Adipose tissue (tissue), 3 donors: ENCODE measurements around the gene GZMM. TPM values are rescaled to one million over a fixed set of nuclear protein-coding genes. Genes with fewer than 3 reads are reported as not detected.

Experiments
- H3K27ac ChIP-seq: one replicate; pipeline ENCODE4 v1.5.1; 2013; ENCODE audit warnings: low read depth, low read length
- WGBS, 3 donors: extraction: QIAGEN DNeasy Blood & Tissue Kit; methylation state at CpG; one replicate each; pipeline ENCODE4 v1.1.7; 2013; 5-methylcytosine and 5-hydroxymethylcytosine counted together
- polyA plus RNA-seq, 3 donors: library from polyadenylated mRNA; stranded (reverse); fragments of 200-250 nt; gene quantifications; one replicate each; pipeline ENCODE4 v1.2.3, GENCODE V29; 2013
- donor health status: healthy with polysubstance abuse.
- donor health status: Bipolar disorder and iron deficiency.
- donor health status: healthy.

Gene GZMM
- polyA plus RNA-seq, 3 donors = 0.63 to 2.5 (median 0.79) TPM

GRCh38 chr19:588741-589692 lies 45.2 kb downstream of the GZMM start:
- 15 to 21% (median 15%) methylated on average over 50 to 54 of the region's 54 CpGs for WGBS, 3 donors
- no peak overlapping the region for H3K27ac ChIP-seq

GRCh38 chr19:589693-590395 lies 46.0 kb downstream of the GZMM start, which contains the start of gene HCN2:
Gene HCN2, plus strand, starts transcription at chr19:589881. Its CDS starts 65 bp downstream, at chr19:589946.
- 1% methylated on average over 34 to 92 of the region's 132 CpGs for WGBS, 3 donors
- H3K27ac ChIP-seq = no peak within 1 kb of the TSS

- WGBS, 3 donors = 1 to 2% (median 1%) methylated on average over 42 to 50 of the region's 50 CpGs
- no peak overlapping the region for H3K27ac ChIP-seq
Observed at GRCh38 chr19:590396-590745, 46.5 kb downstream of the GZMM start.

GRCh38 chr19:590750-591098 lies 46.9 kb downstream of the GZMM start:
- 5 to 9% (median 5%) methylated on average over 25 to 41 of the region's 41 CpGs for WGBS, 3 donors
- H3K27ac ChIP-seq = no peak overlapping the region

GRCh38 chr19:591099-591958 lies 47.5 kb downstream of the GZMM start:
- 31 to 32% (median 32%) methylated on average over 72 to 75 of the region's 75 CpGs for WGBS, 3 donors
- H3K27ac ChIP-seq = no peak overlapping the region

- H3K27ac ChIP-seq = no peak overlapping the region
- WGBS, 3 donors = 64 to 80% (median 79%) methylated on average over 19 of the region's 19 CpGs
Observed at GRCh38 chr19:592101-592500, 48.2 kb downstream of the GZMM start.

GRCh38 chr19:593055-593454 lies 49.2 kb downstream of the GZMM start:
- 77 to 87% (median 87%) methylated on average over 15 to 18 of the region's 18 CpGs for WGBS, 3 donors

GRCh38 chr19:593505-593904 lies 49.7 kb downstream of the GZMM start:
- no peak overlapping the region for H3K27ac ChIP-seq
- WGBS, 3 donors = 56 to 63% (median 62%) methylated on average over 9 of the region's 9 CpGs

More at GRCh38 chr19:593055-593454, 49.2 kb downstream of the GZMM start:
- no peak overlapping the region for H3K27ac ChIP-seq

GRCh38 chr19:594265-594870 lies 50.5 kb downstream of the GZMM start:
- 69 to 73% (median 69%) methylated on average over 22 to 24 of the region's 24 CpGs for WGBS, 3 donors
- H3K27ac ChIP-seq = no peak overlapping the region

- 68 to 80% (median 72%) methylated on average over 41 to 42 of the region's 42 CpGs for WGBS, 3 donors
- H3K27ac ChIP-seq = no peak overlapping the region
Observed at GRCh38 chr19:595326-596262, 51.7 kb downstream of the GZMM start.

- WGBS, 3 donors = 78 to 85% (median 84%) methylated on average over 16 of the region's 16 CpGs
- no peak overlapping the region for H3K27ac ChIP-seq
Observed at GRCh38 chr19:596263-596655, 52.4 kb downstream of the GZMM start.

GRCh38 chr19:597406-598315 lies 53.8 kb downstream of the GZMM start:
- WGBS, 3 donors = 75 to 80% (median 78%) methylated on average over 18 of the region's 18 CpGs

More at GRCh38 chr19:597406-598315, 53.8 kb downstream of the GZMM start:
- no peak overlapping the region for H3K27ac ChIP-seq

Other genes with a start within 250 kb of the GZMM start
- 10 to 100 TPM in 2 of 3 donors, 1 to 10 TPM in 1; 7.8 to 26.9 (median 22.3) TPM for gene MIER2, start 199.3 kb upstream of the GZMM start, polyA plus RNA-seq
- 1 to 10 TPM in 2 of 3 donors, under 1 TPM in 1; 0.51 to 4.9 (median 4.5) TPM for gene C2CD4C, start 134.9 kb upstream of the GZMM start, polyA plus RNA-seq
- 100 to 1,000 TPM in 1 of 3 donors, 10 to 100 TPM in 2; 15.4 to 162 (median 39.4) TPM for gene SHC2, start 83.0 kb upstream of the GZMM start, polyA plus RNA-seq
- 1 to 10 TPM in 1 of 3 donors, under 1 TPM in 1, not detected in 1; 0.36 to 2.0 TPM for gene MADCAM1, start 47.6 kb upstream of the GZMM start, polyA plus RNA-seq
- 10 to 100 TPM; 11.5 to 26.8 (median 18.6) TPM for gene TPGS1, start 36.6 kb upstream of the GZMM start, polyA plus RNA-seq
- gene CDC34, start 12.3 kb upstream of the GZMM start, polyA plus RNA-seq = 10 to 100 TPM; 56.3 to 67.9 (median 64.8) TPM
- gene BSG, start 28.5 kb downstream of the GZMM start, polyA plus RNA-seq = 100 to 1,000 TPM; 219 to 604 (median 353) TPM
- gene HCN2, start 45.8 kb downstream of the GZMM start, polyA plus RNA-seq = under 1 TPM; 0.09 to 0.29 (median 0.22) TPM
- 10 to 100 TPM; 31.0 to 58.5 (median 35.9) TPM for gene POLRMT, start 89.5 kb downstream of the GZMM start, polyA plus RNA-seq
- gene FGF22, start 95.8 kb downstream of the GZMM start, polyA plus RNA-seq = under 1 TPM; 0.22 to 0.68 (median 0.35) TPM
- 10 to 100 TPM; 19.1 to 50.0 (median 24.8) TPM for gene RNF126, start 119.2 kb downstream of the GZMM start, polyA plus RNA-seq
- gene FSTL3, start 132.3 kb downstream of the GZMM start, polyA plus RNA-seq = 100 to 1,000 TPM in 1 of 3 donors, 10 to 100 TPM in 2; 24.5 to 153 (median 48.5) TPM
- gene PRSS57, start 151.4 kb downstream of the GZMM start, polyA plus RNA-seq = under 1 TPM in 2 of 3 donors, not detected in 1; 0.09 to 0.34 TPM
- 100 to 1,000 TPM in 2 of 3 donors, 1 to 10 TPM in 1; 8.0 to 153 (median 135) TPM for gene PALM, start 164.9 kb downstream of the GZMM start, polyA plus RNA-seq
- 1 to 10 TPM in 2 of 3 donors, under 1 TPM in 1; 0.45 to 1.6 (median 1.0) TPM for gene MISP, start 207.1 kb downstream of the GZMM start, polyA plus RNA-seq